H1 (cell line): Measurements from ENCODE around the gene BBS9. TPM values are rescaled to one million over a fixed set of nuclear protein-coding genes. Genes with fewer than 3 reads are reported as not detected.

Experiments
- CTCF ChIA-PET: fragments of 300-600 bp; sonication (Branson Sonifier 250); formaldehyde crosslinking; loops from one replicate; lab custom pipeline; 2021; ENCODE audit not compliant: partially characterized antibody; lab: Charles Lee
- POLR2A ChIA-PET: fragments of 300-600 bp; sonication (Branson Sonifier 250); formaldehyde crosslinking; loops from one replicate; lab custom pipeline; 2021; ENCODE audit warnings: inconsistent platforms; ENCODE audit not compliant: partially characterized antibody; lab: Charles Lee
- DNase-seq, 2 experiments: peaks; one replicate each; pipeline versions ENCODE4 v3.0.0 to v3.0.0-alpha.2; 2010 to 2022; ENCODE audit warnings: low spot score in 2 of 2, low read depth in 1 of 2, mixed read lengths in 1 of 2
- FAIRE-seq: peaks from 2 replicates; lab custom pipeline; 2011; peaks lifted over from hg19 to GRCh38; lab: Jason Lieb, UNC
- H2AFZ ChIP-seq: 2 replicates; pipeline ENCODE4 v1.8.1; 2012; ENCODE audit warnings: low read length, inconsistent platforms
- H2AK5ac ChIP-seq: 2 replicates; pipeline ENCODE4 v1.6.1; 2013; ENCODE audit warnings: low read depth, low read length
- H2BK120ac ChIP-seq: replicated peaks from 2 replicates; pipeline ENCODE3; 2013; ENCODE audit warnings: low read depth, low read length, inconsistent platforms
- H2BK12ac ChIP-seq: 2 replicates; pipeline ENCODE4 v1.6.1; 2013; ENCODE audit warnings: low read depth, low read length
- H2BK15ac ChIP-seq: 2 replicates; pipeline ENCODE4 v1.6.1; 2013; ENCODE audit warnings: low read length
- H2BK20ac ChIP-seq: 2 replicates; pipeline ENCODE4 v1.6.1; 2013; ENCODE audit warnings: low read length
- H2BK5ac ChIP-seq: 2 replicates; pipeline ENCODE4 v1.6.1; 2013; ENCODE audit warnings: low read depth, low read length
- H3K14ac ChIP-seq: 2 replicates; pipeline ENCODE4 v1.6.1; 2013; ENCODE audit warnings: inconsistent platforms; ENCODE audit not compliant: insufficient read length
- H3K18ac ChIP-seq: 2 replicates; pipeline ENCODE4 v1.6.1; 2013; ENCODE audit warnings: low read length; ENCODE audit errors: extremely low read depth
- H3K23ac ChIP-seq: 2 replicates; pipeline ENCODE4 v1.6.1; 2013; ENCODE audit warnings: inconsistent platforms; ENCODE audit not compliant: insufficient read length
- H3K23me2 ChIP-seq: 2 replicates; pipeline ENCODE4 v1.6.1; 2013; ENCODE audit warnings: low read depth, low read length
- H3K27ac ChIP-seq: 2 replicates; pipeline ENCODE4 v1.6.1; 2011; ENCODE audit warnings: low read depth, low read length, inconsistent platforms
- H3K27me3 ChIP-seq, 4 experiments: replicated peaks in 1 of 4; 1 replicate in 1 of 4; 2 replicates in 3 of 4; pipeline versions ENCODE4 v1.6.1 to v1.8.1; 2011 to 2013; ENCODE audit warnings: low read length in 3 of 4, mild to moderate bottlenecking in 3 of 4, inconsistent platforms in 2 of 4, mixed read lengths in 2 of 4, moderate library complexity in 1 of 4; ENCODE audit not compliant: control insufficient read depth in 3 of 4, insufficient read depth in 3 of 4; ENCODE audit errors: extremely low read depth in 1 of 4
- H3K36me3 ChIP-seq, 4 experiments: 2 replicates each; pipeline versions ENCODE4 v1.6.1 to v1.8.1; 2011 to 2013; ENCODE audit warnings: mild to moderate bottlenecking in 4 of 4, low read length in 3 of 4, moderate library complexity in 2 of 4, control low read depth in 1 of 4, inconsistent platforms in 1 of 4; ENCODE audit not compliant: insufficient read depth in 4 of 4, control insufficient read depth in 2 of 4
- H3K4ac ChIP-seq: replicated peaks from 2 replicates; pipeline ENCODE3; 2013; ENCODE audit warnings: low read length, low read depth, mixed read lengths, inconsistent platforms; ENCODE audit not compliant: insufficient read length
- H3K4me1 ChIP-seq, 4 experiments: replicated peaks in 1 of 4; 1 replicate in 1 of 4; 2 replicates in 3 of 4; pipeline versions ENCODE4 v1.6.1 to v1.8.1; 2011 to 2013; ENCODE audit warnings: low read length in 3 of 4, inconsistent platforms in 2 of 4, mixed read lengths in 1 of 4; ENCODE audit not compliant: insufficient read depth in 4 of 4, control insufficient read depth in 3 of 4
- H3K4me2 ChIP-seq, 2 experiments: 2 replicates each; pipeline versions ENCODE4 v1.6.1 to v1.8.1; 2011 to 2013; ENCODE audit warnings: low read depth in 2 of 2, low read length in 2 of 2, control low read depth in 1 of 2, inconsistent platforms in 1 of 2, mild to moderate bottlenecking in 1 of 2; ENCODE audit not compliant: insufficient read depth in 1 of 2
- H3K4me3 ChIP-seq, 4 experiments: fragments of 200-600, 300-600 bp in 1 of 4; sonication (generic), shearing (Covaris generic), sonication (Bioruptor Twin) in 1 of 4; 2 replicates each; pipeline versions ENCODE4 v1.5.1 to v1.8.1; 2011 to 2016; ENCODE audit warnings: low read length in 4 of 4, low read depth in 3 of 4, control low read depth in 2 of 4, inconsistent platforms in 2 of 4, mild to moderate bottlenecking in 2 of 4, mixed read lengths in 1 of 4, moderate library complexity in 1 of 4; ENCODE audit not compliant: insufficient read depth in 2 of 4; ENCODE audit errors: extremely low read depth in 1 of 4
- H3K56ac ChIP-seq: replicated peaks from 2 replicates; pipeline ENCODE3; 2013; ENCODE audit warnings: low read depth, mild to moderate bottlenecking, mixed read lengths, low read length, inconsistent platforms; ENCODE audit not compliant: insufficient read length
- H3K79me1 ChIP-seq: 2 replicates; pipeline ENCODE4 v1.6.1; 2013; ENCODE audit warnings: low read depth, low read length, control low read depth
- H3K79me2 ChIP-seq, 2 experiments: 2 replicates each; pipeline versions ENCODE4 v1.6.1 to v1.8.1; 2012 to 2013; ENCODE audit warnings: low read length in 2 of 2, mild to moderate bottlenecking in 2 of 2, inconsistent platforms in 1 of 2; ENCODE audit not compliant: insufficient read depth in 2 of 2, control insufficient read depth in 1 of 2
- H3K9ac ChIP-seq, 4 experiments: replicated peaks in 1 of 4; 1 replicate in 1 of 4; 2 replicates in 3 of 4; pipeline versions ENCODE4 v1.6.1 to v1.8.1; 2011 to 2013; ENCODE audit warnings: low read depth in 3 of 4, low read length in 3 of 4, control low read depth in 2 of 4, mild to moderate bottlenecking in 2 of 4, moderate library complexity in 2 of 4, inconsistent platforms in 1 of 4; ENCODE audit errors: extremely low read depth in 1 of 4
- H3K9me3 ChIP-seq, 2 experiments: 2 replicates each; pipeline versions ENCODE4 v1.6.1 to v1.8.1; 2012 to 2013; ENCODE audit warnings: mild to moderate bottlenecking in 2 of 2, moderate library complexity in 2 of 2, control low read depth in 1 of 2, inconsistent platforms in 1 of 2, low read depth in 1 of 2, low read length in 1 of 2, mixed read lengths in 1 of 2; ENCODE audit not compliant: insufficient read depth in 2 of 2
- H4K20me1 ChIP-seq, 2 experiments: replicated peaks in 1 of 2; 2 replicates each; pipeline versions ENCODE3 to v1.8.1; 2011 to 2013; ENCODE audit warnings: inconsistent platforms in 2 of 2, low read length in 2 of 2, mild to moderate bottlenecking in 1 of 2; ENCODE audit not compliant: insufficient read depth in 2 of 2, control insufficient read depth in 1 of 2
- H4K5ac ChIP-seq: 2 replicates; pipeline ENCODE4 v1.6.1; 2013; ENCODE audit warnings: low read length, low read depth, mixed read lengths, inconsistent platforms; ENCODE audit not compliant: insufficient read length
- H4K8ac ChIP-seq: 2 replicates; pipeline ENCODE4 v1.8.0; 2013; ENCODE audit warnings: mild to moderate bottlenecking, moderate library complexity, low read length, inconsistent platforms; ENCODE audit not compliant: insufficient read depth; ENCODE audit errors: extremely low read depth
- H4K91ac ChIP-seq: replicated peaks from 2 replicates; pipeline ENCODE3; 2013; ENCODE audit warnings: low read length, mixed read lengths, inconsistent platforms; ENCODE audit not compliant: insufficient read length
- ATF2 ChIP-seq: IDR thresholded peaks from 2 replicates; pipeline ENCODE4 v1.6.1; 2012; ENCODE audit warnings: low read length, inconsistent platforms
- BCL11A ChIP-seq, 2 experiments: IDR thresholded peaks; one replicate each; pipeline ENCODE4 v1.6.1; 2011; ENCODE audit warnings: low read depth in 2 of 2, low read length in 2 of 2, mild to moderate bottlenecking in 2 of 2
- CBX5 ChIP-seq: fragments of 300-800, 300-1000 bp; sonication (generic); IDR thresholded peaks from 2 replicates; pipeline ENCODE4 v1.7.1; 2016; ENCODE audit warnings: antibody characterized with exemption, low read length, low read depth
- JUN ChIP-seq: IDR thresholded peaks from 2 replicates; pipeline ENCODE4 v1.6.1; 2011; ENCODE audit warnings: low read depth, mild to moderate bottlenecking, improper control_type of control experiment, low read length
- MAX ChIP-seq: IDR thresholded peaks from 2 replicates; pipeline ENCODE4 v1.6.1; 2012; ENCODE audit warnings: inconsistent platforms
- RAD21 ChIP-seq, 2 experiments: IDR thresholded peaks in 1 of 2; conservative IDR thresholded peaks in 1 of 2; 2 replicates each; pipeline ENCODE4 v1.6.1; 2011; ENCODE audit warnings: low read depth in 2 of 2, low read length in 2 of 2, improper control_type of control experiment in 1 of 2, inconsistent platforms in 1 of 2, mild to moderate bottlenecking in 1 of 2, moderate library complexity in 1 of 2
- RXRA ChIP-seq: IDR thresholded peaks from 2 replicates; pipeline ENCODE4 v1.6.1; 2011; ENCODE audit warnings: low read depth, mild to moderate bottlenecking, low read length, moderate library complexity; ENCODE audit not compliant: insufficient read depth
- SRF ChIP-seq: IDR thresholded peaks from 2 replicates; pipeline ENCODE4 v1.6.1; 2011; ENCODE audit warnings: mild to moderate bottlenecking, low read depth, low read length, moderate library complexity
- SUZ12 ChIP-seq: fragments of 200-600 bp; sonication (generic); IDR thresholded peaks from 2 replicates; pipeline ENCODE4 v1.6.1; 2012; ENCODE audit warnings: mild to moderate bottlenecking, inconsistent platforms, low read length, moderate library complexity, mixed read lengths
- TAF1 ChIP-seq: IDR thresholded peaks from 2 replicates; pipeline ENCODE4 v1.6.1; 2011; ENCODE audit warnings: mild to moderate bottlenecking, low read depth, low read length
- YY1 ChIP-seq: IDR thresholded peaks from 2 replicates; pipeline ENCODE4 v1.6.1; 2011; ENCODE audit warnings: low read depth, mild to moderate bottlenecking, low read length
- ZNF274 ChIP-seq: IDR thresholded peaks from 2 replicates; pipeline ENCODE4 v1.7.0; 2012; ENCODE audit warnings: low read length, borderline replicate concordance; ENCODE audit errors: extremely low read depth
- WGBS, 2 experiments: shearing (Covaris generic) in 1 of 2; methylation state at CpG; one replicate each; pipeline versions ENCODE4 v1.1.6 to v1.1.7; 2013 to 2015; ENCODE audit warnings: low lambda C conversion rate in 2 of 2, mixed read lengths in 2 of 2, inconsistent platforms in 1 of 2, low coverage in 1 of 2, missing lambda C conversion rate in 1 of 2; ENCODE audit not compliant: insufficient replicate concordance in 2 of 2, insufficient coverage in 1 of 2, insufficient read length in 1 of 2; ENCODE audit errors: extremely low coverage in 1 of 2, missing lambda C conversion rate in 1 of 2; 5-methylcytosine and 5-hydroxymethylcytosine counted together
- polyA plus RNA-seq, 7 experiments: library from polyadenylated mRNA; depleted of rRNA in 3 of 7; stranded (reverse) in 5 of 7; unstranded in 2 of 7; fragments of >200 nt in 5 of 7; fragments of 200-250 nt in 2 of 7; gene quantifications; 1 replicate in 5 of 7; 2 replicates in 1 of 7; 4 replicates in 1 of 7; pipeline versions ENCODE4 v1.2.1 to v1.2.3, GENCODE V29; 2011 to 2013; ENCODE audit warnings: missing spikeins in 2 of 7, mixed read lengths in 2 of 7
- total RNA-seq: library from RNA; stranded (reverse); fragmentation: NEBNext Ultra II Directional; extraction: Animal tissue kit (Norgen Biotek cat#: 25700); gene quantifications from 2 replicates; pipeline ENCODE4 v1.2.1, GENCODE V29; 2021

BBS9 gene
- total and polyA plus RNA-seq, 2 of the 8 experiments (the other 6 are each of a cell fraction or from before 2014, with no cell fraction given) = 22.3 to 37.0 TPM

GRCh38 chr7:33373195-33373594, 243.8 kb downstream of the BBS9 start:
- Histone ChIP-seq H3K23me2 (no peaks in the 10 kb centered on the region; the same call in 1 of the 2 replicates), H2BK12ac (no peak overlapping the region), H3K14ac (no peak overlapping the region), H3K4me3 (no peak overlapping the region), H3K56ac (no peak overlapping the region), H2AK5ac (no peak overlapping the region), H3K27me3 (no peaks in the 10 kb centered on the region), H3K9ac (no peak overlapping the region), H4K91ac (no peak overlapping the region), H4K8ac (no peak overlapping the region), H3K79me1 (no peaks in the 10 kb centered on the region; the same call in 1 of the 2 replicates), H2AFZ (no peak overlapping the region), H2BK15ac (no peak overlapping the region), H2BK5ac (no peak overlapping the region), H3K4me1 (no peaks in the 10 kb centered on the region), H3K9me3 (0 out of 4 replicates have a peak, but pooled peaks cover 0 to 3% of the 10 kb centered on the region in 2 experiments), H3K23ac (no peak overlapping the region), H3K27ac (no peak overlapping the region), H4K20me1 (peaks cover 0 to 2% of the 10 kb centered on the region in 2 experiments), H4K5ac (no peak overlapping the region), H3K18ac (no peak overlapping the region), H3K4me2 (no peak overlapping the region), H3K36me3 (peaks cover 0 to 2% (median 2%) of the 10 kb centered on the region in 4 experiments; a peak in 3 of 8 replicates), H2BK20ac (no peak overlapping the region), H3K79me2 (peaks cover 0 to 5% of the 10 kb centered on the region in 2 experiments; a peak in 1 of 4 replicates), H3K4ac (no peak overlapping the region), H2BK120ac (no peak overlapping the region)
- 90% methylated on average over 3 of the region's 3 CpGs; no CpG with 5 or more reads in 1 of the 2 experiments for WGBS, 2 experiments
- CTCF ChIA-PET = no interaction called here
- DNase-seq (no peak), FAIRE-seq (peak; percentile 36)
- POLR2A ChIA-PET = no interaction called here
- TF ChIP-seq TAF1 (no peak), RXRA (no peak), ATF2 (no peak), BCL11A (IDR thresholded peaks at IDR 0.05; ENCODE audit: low read depth in 2 of 2, low read length in 2 of 2) (no peak), MAX (no peak), SRF (no peak), ZNF274 (no peak), YY1 (no peak), SUZ12 (no peak), CBX5 (no peak), RAD21 (IDR thresholded peaks at IDR 0.05 in 1 of 2, conservative IDR thresholded peaks at IDR 0.05 in 1 of 2; ENCODE audit: low read depth in 2 of 2, low read length in 2 of 2) (no peak), JUN (no peak)
